Thyroid gland (tissue), 4 donors: Measurements from ENCODE around the gene USP2.
A peak's percentile ranks its signal among the peaks of the same experiment; 100 is the strongest.

ENCODE experiments used
- POLR2A ChIP-seq, 2 donors: fragments of 450-650 bp; IDR thresholded peaks; one replicate each; pipeline ENCODE4 v1.6.1; 2017; ENCODE audit warnings: antibody characterized with exemption in 2 of 2, mild to moderate bottlenecking in 2 of 2, moderate library complexity in 1 of 2
- TF ChIP-seq, protein P1 (sequence below), 6 experiments: fragments of 200-600 bp in 3 of 6; fragments of 450-650 bp in 3 of 6; sonication (generic) in 3 of 6; IDR thresholded peaks; one replicate each; pipeline ENCODE4 v1.5.1; 2016 to 2019; ENCODE audit warnings: antibody characterized with exemption in 6 of 6, mild to moderate bottlenecking in 2 of 6, inconsistent platforms in 1 of 6, moderate library complexity in 1 of 6

DNA sequence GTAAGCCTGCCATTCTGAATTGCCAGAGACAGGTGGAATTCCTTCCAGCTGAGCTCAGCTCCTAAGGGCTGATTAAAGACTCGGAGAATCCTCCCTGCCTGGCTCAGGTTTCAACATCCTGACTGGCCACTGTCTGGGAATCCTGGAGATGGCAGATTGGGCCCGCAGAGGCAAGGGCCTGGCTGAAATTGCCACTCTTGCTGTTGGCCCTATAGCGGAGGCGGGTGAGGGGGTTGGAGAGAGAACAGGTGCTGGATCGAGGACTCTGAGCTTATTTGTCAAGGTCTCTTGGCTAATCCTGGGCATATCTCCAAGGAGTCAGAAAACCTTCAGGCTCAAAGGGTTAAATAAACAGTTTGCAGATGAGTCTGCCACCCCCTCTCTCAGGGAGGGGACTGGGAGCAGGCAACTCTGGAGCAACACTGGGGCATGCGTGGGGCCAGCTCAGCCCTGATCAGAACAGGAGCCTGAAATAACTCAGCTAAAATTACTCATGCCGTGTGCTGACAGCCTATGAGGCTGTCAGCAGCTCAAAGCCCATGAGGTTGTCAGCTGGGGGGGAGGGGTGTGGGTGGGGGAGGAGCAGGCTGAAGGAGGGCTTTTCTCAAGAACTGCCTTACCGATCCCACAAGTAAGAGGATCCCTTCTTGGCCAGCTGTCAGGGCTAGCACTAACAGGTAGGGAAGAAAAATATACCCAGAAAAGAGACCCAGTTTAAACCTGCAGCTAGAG is 20.3 kb downstream of the USP2 start:
- TF ChIP-seq, protein P1, sequence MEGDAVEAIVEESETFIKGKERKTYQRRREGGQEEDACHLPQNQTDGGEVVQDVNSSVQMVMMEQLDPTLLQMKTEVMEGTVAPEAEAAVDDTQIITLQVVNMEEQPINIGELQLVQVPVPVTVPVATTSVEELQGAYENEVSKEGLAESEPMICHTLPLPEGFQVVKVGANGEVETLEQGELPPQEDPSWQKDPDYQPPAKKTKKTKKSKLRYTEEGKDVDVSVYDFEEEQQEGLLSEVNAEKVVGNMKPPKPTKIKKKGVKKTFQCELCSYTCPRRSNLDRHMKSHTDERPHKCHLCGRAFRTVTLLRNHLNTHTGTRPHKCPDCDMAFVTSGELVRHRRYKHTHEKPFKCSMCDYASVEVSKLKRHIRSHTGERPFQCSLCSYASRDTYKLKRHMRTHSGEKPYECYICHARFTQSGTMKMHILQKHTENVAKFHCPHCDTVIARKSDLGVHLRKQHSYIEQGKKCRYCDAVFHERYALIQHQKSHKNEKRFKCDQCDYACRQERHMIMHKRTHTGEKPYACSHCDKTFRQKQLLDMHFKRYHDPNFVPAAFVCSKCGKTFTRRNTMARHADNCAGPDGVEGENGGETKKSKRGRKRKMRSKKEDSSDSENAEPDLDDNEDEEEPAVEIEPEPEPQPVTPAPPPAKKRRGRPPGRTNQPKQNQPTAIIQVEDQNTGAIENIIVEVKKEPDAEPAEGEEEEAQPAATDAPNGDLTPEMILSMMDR (IDR thresholded peaks at IDR 0.05), result peak in 2 of 6 experiments; percentile 13 to 25
- TF ChIP-seq POLR2A (IDR thresholded peaks at IDR 0.05), result peak in 1 of 2 donors; percentile 37
